Panc1 (cell line): Measurements from ENCODE around the gene RNF130.

Experiments used
- TCF7L2 ChIP-seq: IDR thresholded peaks from 2 replicates; pipeline ENCODE4 v1.6.1; 2011; ENCODE audit warnings: mild to moderate bottlenecking, low read depth, low read length, inconsistent platforms
- TF ChIP-seq, protein P1 (sequence below): fragments of 450-650 bp; IDR thresholded peaks from 2 replicates; pipeline ENCODE4 v1.5.1; 2017; ENCODE audit warnings: mild to moderate bottlenecking

DNA sequence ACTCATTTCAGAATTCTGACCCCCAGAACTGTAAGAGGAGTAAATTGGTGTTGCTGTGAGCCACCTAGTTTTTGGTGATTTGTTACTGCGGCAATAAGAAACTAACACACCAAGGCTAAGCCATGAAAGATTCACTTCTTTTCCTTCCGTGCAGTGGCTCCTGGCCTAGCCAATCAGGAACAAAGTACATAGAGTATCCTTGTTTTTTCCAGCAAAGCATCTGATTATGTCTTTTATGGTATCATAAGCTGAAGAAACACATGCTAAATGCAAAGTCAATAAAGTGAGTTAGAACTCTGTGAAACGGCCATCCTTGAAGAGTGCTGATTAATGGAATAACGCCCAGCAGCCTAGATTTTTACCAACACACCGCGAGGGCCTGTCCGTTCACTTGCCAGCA, 11.4 kb downstream of the RNF130 start:
- TF ChIP-seq, protein P1, sequence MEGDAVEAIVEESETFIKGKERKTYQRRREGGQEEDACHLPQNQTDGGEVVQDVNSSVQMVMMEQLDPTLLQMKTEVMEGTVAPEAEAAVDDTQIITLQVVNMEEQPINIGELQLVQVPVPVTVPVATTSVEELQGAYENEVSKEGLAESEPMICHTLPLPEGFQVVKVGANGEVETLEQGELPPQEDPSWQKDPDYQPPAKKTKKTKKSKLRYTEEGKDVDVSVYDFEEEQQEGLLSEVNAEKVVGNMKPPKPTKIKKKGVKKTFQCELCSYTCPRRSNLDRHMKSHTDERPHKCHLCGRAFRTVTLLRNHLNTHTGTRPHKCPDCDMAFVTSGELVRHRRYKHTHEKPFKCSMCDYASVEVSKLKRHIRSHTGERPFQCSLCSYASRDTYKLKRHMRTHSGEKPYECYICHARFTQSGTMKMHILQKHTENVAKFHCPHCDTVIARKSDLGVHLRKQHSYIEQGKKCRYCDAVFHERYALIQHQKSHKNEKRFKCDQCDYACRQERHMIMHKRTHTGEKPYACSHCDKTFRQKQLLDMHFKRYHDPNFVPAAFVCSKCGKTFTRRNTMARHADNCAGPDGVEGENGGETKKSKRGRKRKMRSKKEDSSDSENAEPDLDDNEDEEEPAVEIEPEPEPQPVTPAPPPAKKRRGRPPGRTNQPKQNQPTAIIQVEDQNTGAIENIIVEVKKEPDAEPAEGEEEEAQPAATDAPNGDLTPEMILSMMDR: no peak
- TF ChIP-seq TCF7L2: no peak
